ENCODE measurements around the gene SERTAD2.

The SERTAD2 gene

GRCh38 chr2:64649013-64649484, 4.7 kb downstream of the SERTAD2 start:
- TF ChIP-seq GABPA (IDR thresholded peaks at IDR 0.05; ENCODE audit: low read depth) (no peak), REST (IDR thresholded peaks at IDR 0.05; ENCODE audit: insufficient replicate concordance, low read depth) (no peak)
- no peak for DNase-seq (ENCODE audit: low read depth in 1 of 2, low spot score in 1 of 2)
- Histone ChIP-seq H3K27ac (replicated peaks) (peak overlapping the region; percentile 98; the same call in 1 of the 2 replicates), H3K27me3 (ENCODE audit: insufficient read depth, poor library complexity, severe bottlenecking) (no peaks in the 10 kb centered on the region), H3K4me3 (replicated peaks; ENCODE audit: insufficient read depth, low read length) (no peak overlapping the region)

- H3K27ac ChIP-seq (replicated peaks) = peak overlapping the region; percentile 77
- no peak overlapping the region for H3K4me3 ChIP-seq (replicated peaks; ENCODE audit: insufficient read depth, low read length)
- TF ChIP-seq CTCF (IDR thresholded peaks at IDR 0.05; ENCODE audit: insufficient read depth, low read length) = peak; percentile 91
- TF ChIP-seq SPI1 (IDR thresholded peaks at IDR 0.05; ENCODE audit: borderline replicate concordance, low read depth) = no peak
- DNase-seq (ENCODE audit: low read depth in 1 of 2, low spot score in 1 of 2) = peak in 1 of 2 experiments; percentile 82
- H3K27me3 ChIP-seq (ENCODE audit: insufficient read depth, poor library complexity, severe bottlenecking) = no peaks in the 10 kb centered on the region
These were observed 7.5 kb downstream of the SERTAD2 start for GRCh38 chr2:64646007-64646880.

GRCh38 chr2:64644458-64645382, 9.0 kb downstream of the SERTAD2 start:
- no peak; the same call in 1 of the 2 replicates for TF ChIP-seq POLR2AphosphoS5 (IDR thresholded peaks at IDR 0.05; ENCODE audit: low read depth)
- peak; percentile 23; the same call in 1 of the 2 replicates for TF ChIP-seq SPI1 (IDR thresholded peaks at IDR 0.05; ENCODE audit: borderline replicate concordance, low read depth)
- no peak for TF ChIP-seq REST (IDR thresholded peaks at IDR 0.05; ENCODE audit: insufficient replicate concordance, low read depth)
- H3K4me3 ChIP-seq (replicated peaks; ENCODE audit: insufficient read depth, low read length) = peak overlapping the region; percentile 33
- H3K27me3 ChIP-seq (ENCODE audit: insufficient read depth, poor library complexity, severe bottlenecking) = no peaks in the 10 kb centered on the region
- H3K27ac ChIP-seq (replicated peaks) = peak overlapping the region; percentile 77
- DNase-seq (ENCODE audit: low read depth in 1 of 2, low spot score in 1 of 2) = peak in 1 of 2 experiments; percentile 88

- Histone ChIP-seq H3K27ac (replicated peaks) (peak overlapping the region; percentile 77), H3K4me3 (replicated peaks; ENCODE audit: insufficient read depth, low read length) (no peak overlapping the region; the same call in 1 of the 2 replicates), H3K27me3 (ENCODE audit: insufficient read depth, poor library complexity, severe bottlenecking) (no peaks in the 10 kb centered on the region)
- TF ChIP-seq POLR2AphosphoS5 (IDR thresholded peaks at IDR 0.05; ENCODE audit: low read depth) = no peak
- TF ChIP-seq CTCF (IDR thresholded peaks at IDR 0.05; ENCODE audit: insufficient read depth, low read length) = no peak
- TF ChIP-seq GABPA (IDR thresholded peaks at IDR 0.05; ENCODE audit: low read depth) = no peak
- TF ChIP-seq REST (IDR thresholded peaks at IDR 0.05; ENCODE audit: insufficient replicate concordance, low read depth) = no peak
- TF ChIP-seq SPI1 (IDR thresholded peaks at IDR 0.05; ENCODE audit: borderline replicate concordance, low read depth) = no peak
- DNase-seq (ENCODE audit: low read depth in 1 of 2, low spot score in 1 of 2) = no peak
These were observed 9.8 kb downstream of the SERTAD2 start for GRCh38 chr2:64643838-64644457.
